GM23338 (cell line): ENCODE data around the gene OSBPL7.

Source experiments
- CREB1 ChIP-seq: fragments of 250-450 bp; sonication (Bioruptor Pico); IDR thresholded peaks from 2 replicates; pipeline ENCODE4 v1.5.0; 2020; ENCODE audit warnings: low read depth, mild to moderate bottlenecking, moderate library complexity
- CTCF ChIP-seq, 2 experiments: fragments of 200-600 bp in 1 of 2; sonication (generic) in 1 of 2; conservative IDR thresholded peaks; 2 replicates each; pipeline versions ENCODE4 v1.5.1 to v1.6.1; 2016 to 2017; ENCODE audit warnings: antibody characterized with exemption in 2 of 2, low read depth in 2 of 2, mild to moderate bottlenecking in 2 of 2, moderate library complexity in 1 of 2
- EZH2 ChIP-seq: fragments of 200-600 bp; sonication (generic); IDR thresholded peaks from one replicate; pipeline ENCODE4 v1.8.0; 2017; ENCODE audit warnings: antibody characterized with exemption, mild to moderate bottlenecking, low read depth; ENCODE audit not compliant: unreplicated experiment
- POLR2AphosphoS5 ChIP-seq: IDR thresholded peaks from 2 replicates; pipeline ENCODE4 v1.6.1; 2016; ENCODE audit warnings: antibody characterized with exemption, low read depth
- REST ChIP-seq: IDR thresholded peaks from one replicate; pipeline ENCODE4 v1.6.1; 2018; ENCODE audit warnings: antibody characterized with exemption; ENCODE audit not compliant: unreplicated experiment
- STAT1 ChIP-seq: IDR thresholded peaks from one replicate; pipeline ENCODE4 v1.6.1; 2016; ENCODE audit warnings: antibody characterized with exemption; ENCODE audit not compliant: unreplicated experiment
- ZNF462 ChIP-seq: fragments of 250-450 bp; sonication (Bioruptor Pico); IDR thresholded peaks from 2 replicates; pipeline ENCODE4 v1.5.0; 2020; ENCODE audit warnings: mild to moderate bottlenecking, moderate library complexity

GRCh38 chr17:47823519-47823918, 1.9 kb upstream of the OSBPL7 start:
- no peak for TF ChIP-seq POLR2AphosphoS5
- no peak for TF ChIP-seq CREB1 (CRISPR knock-in tag)
- no peak for TF ChIP-seq EZH2
- no peak for TF ChIP-seq CTCF (conservative IDR thresholded peaks at IDR 0.05; ENCODE audit: low read depth in 2 of 2)
- no peak for TF ChIP-seq STAT1
- no peak for TF ChIP-seq ZNF462
- TF ChIP-seq REST = no peak
